Measurements from ENCODE around the gene PGPEP1. TPM values are rescaled to one million over a fixed set of nuclear protein-coding genes. Genes with fewer than 3 reads are reported as not detected.

Gene PGPEP1, protein sequence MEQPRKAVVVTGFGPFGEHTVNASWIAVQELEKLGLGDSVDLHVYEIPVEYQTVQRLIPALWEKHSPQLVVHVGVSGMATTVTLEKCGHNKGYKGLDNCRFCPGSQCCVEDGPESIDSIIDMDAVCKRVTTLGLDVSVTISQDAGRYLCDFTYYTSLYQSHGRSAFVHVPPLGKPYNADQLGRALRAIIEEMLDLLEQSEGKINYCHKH
- 31.1 and 61.2 TPM in 2 replicates for total RNA-seq

DNA sequence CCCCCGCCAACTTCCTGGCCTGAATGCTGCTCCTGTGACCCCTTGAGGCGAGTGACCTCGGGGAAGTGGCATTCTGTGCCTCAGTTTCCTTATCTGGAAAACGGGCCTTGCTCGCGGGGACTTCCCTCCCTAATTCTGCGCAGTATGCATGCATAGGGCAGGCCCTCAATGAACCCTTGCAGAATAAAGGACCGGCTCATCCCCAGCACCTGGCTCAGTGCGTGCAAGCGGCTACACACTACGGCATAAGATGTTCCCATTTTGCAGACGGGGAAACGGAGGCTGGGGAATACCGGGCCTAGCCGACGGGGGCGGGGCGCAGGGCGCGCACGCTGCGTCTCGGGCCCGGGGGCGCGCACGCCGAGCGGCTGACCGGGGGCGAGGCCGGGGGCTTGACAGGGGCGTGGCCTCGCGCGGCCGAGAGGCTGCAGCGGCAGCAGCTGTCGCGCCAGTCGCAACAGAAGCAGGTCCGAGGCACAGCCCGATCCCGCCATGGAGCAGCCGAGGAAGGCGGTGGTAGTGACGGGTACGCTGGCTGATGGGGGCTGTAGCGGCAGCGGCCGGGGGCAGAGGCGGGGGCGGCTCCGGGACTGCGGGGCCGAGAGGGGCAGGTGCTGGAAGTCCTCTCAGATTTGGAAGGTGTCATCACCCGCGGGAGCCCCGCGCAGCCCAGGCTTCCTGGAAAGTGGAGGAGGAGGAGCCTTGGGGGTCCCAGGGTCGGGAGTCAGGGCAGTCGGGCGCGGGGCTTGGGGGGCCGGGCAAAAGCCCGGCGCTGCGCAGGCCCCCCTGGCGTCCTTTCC, at the start of gene PGPEP1:
Gene PGPEP1, plus strand, starts transcription at position 409 of the 800 bp plus-strand sequence. Its CDS starts 84 bp downstream, at position 493.

DNA sequence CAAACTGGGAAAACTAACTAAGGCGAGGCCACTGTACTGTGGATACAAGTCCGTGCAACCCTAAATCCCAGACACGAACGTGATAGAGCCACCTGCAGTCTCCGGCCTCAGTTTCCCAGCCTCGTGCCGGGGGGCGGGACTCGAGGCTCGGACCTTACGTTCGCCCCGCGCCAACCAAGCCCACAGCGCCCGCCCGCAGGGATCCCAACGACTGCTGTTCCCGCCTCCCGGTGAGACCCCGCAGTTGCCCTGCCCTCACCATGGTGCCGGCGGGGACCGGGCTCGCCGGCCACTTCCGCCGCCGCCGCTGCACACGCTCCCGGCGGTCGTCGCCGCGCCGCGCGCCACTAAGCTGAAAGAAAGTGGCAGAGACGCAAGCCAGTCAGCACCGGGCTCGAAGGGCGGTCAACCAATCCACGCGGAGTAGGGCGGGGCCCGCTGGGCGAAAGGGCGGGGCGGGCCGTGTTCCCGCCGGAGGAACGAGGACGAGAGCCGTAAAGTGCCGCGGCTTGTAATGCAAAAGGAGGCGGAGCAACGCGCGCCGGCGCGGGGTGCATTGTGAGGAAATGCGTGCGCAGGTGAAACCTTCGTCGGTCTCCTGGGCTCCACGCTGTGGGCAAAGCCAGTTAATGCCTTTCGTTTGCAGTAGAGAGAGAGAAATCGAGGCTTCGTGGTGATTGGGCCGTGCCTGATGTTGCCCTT, 17.5 kb upstream of the PGPEP1 start, which contains the start of gene LSM4:
Gene LSM4, minus strand, starts transcription at position 318 of the 702 bp plus-strand sequence. Its CDS starts 56 bp downstream, at position 262.

DNA sequence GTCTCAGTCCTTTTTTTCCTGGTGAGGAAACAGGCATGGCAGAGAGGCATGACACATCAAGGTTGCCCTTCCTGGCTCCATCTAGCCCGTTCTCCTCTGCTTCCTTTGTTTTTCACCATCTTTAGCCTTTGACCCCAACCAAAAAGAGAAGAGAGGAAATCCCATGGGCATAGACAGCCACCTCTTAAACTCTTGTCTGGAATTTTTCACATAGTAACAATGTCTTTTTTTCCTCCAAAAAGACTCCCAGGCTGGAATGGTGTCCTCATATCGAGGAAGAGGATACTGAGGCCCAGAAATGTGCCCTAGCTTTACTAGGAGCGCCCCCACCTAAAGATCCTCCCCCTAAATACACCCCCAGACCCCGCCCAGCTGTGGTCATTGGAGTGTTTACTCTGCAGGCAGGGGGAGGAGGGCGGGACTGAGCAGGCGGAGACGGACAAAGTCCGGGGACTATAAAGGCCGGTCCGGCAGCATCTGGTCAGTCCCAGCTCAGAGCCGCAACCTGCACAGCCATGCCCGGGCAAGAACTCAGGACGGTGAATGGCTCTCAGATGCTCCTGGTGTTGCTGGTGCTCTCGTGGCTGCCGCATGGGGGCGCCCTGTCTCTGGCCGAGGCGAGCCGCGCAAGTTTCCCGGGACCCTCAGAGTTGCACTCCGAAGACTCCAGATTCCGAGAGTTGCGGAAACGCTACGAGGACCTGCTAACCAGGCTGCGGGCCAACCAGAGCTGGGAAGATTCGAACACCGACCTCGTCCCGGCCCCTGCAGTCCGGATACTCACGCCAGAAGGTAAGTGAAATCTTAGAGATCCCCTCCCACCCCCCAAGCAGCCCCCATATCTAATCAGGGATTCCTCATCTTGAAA, 45.5 kb downstream of the PGPEP1 start, which contains the start of gene GDF15:
Gene GDF15, plus strand, starts transcription at position 484 of the 868 bp plus-strand sequence. Its CDS starts 32 bp downstream, at position 516.

DNA sequence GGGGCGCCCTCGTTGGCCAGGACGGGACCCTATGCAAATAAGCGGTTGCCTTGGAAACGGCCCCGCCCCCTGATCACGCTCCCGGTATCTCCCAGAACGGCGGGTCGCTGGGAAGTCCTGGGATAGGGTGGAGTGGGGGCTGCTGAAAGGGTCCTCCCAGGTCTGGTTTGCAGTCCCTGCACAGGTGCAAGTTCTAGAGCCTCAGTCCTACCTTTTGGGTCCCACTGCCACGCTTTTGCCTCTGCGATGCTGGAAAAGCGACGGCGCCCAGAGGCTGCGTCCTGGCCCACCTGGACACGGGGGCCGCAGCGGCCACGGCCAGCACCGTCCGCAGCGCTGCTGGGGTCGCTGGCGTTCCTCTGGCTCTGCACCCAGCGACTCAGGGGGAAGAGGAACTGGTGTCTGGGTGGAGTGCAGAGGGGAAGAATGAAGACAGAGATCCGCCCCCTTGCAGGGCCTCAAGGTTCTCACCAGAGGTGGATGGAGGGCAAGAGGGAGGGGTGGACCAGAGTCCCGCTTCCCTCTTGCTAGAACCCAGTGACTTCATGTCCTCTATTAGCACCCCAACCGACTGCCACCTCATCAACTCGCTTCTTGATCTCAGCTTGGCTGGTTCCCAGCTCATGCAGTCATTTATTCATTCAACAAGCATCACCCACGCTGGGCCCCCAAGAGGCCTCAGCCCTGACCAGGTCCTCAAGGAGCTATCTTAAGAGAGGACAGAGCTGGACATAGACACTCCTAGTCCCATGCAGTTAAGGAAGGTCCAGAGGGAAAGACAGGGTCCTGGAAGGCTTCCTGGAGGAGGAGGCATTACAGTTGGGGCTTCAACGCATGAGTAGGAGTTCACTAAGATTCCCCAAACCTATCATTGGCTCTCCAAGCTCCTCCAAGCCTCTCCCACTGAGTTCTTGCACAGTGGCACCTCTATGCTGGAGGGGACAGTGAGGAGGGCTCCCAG, 57.1 kb downstream of the PGPEP1 start, which contains the start of gene LRRC25:
Gene LRRC25, minus strand, starts transcription at position 381 of the 961 bp plus-strand sequence. CDS start 659 bp downstream, outside the sequence.

DNA sequence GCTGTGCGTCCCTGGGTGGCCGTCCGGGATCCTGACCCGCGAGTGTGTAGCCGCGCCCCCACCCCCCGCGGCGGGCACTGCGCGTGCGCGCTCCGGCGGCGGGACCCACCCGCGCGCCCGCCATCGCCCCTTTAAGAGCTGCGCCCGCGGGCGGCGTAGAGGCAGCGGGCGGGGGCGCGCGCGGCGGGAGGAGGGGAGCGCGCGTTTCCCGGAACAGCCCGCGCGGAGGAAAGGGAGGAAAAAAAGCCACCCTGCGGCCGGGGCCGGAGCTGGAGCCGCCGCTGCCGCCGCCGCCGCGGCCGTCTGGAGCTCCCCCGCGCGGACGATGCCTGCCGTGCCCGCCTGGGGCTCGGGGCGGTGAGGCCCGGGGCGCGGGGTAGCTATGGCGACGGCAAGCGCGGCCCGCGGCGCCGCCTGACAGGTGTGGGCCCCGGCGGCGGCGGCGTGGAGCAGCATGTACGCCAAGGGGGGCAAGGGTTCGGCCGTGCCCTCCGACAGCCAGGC, 78.8 kb downstream of the PGPEP1 start, which contains the start of gene SSBP4:
Gene SSBP4, plus strand, starts transcription at position 204 of the 504 bp plus-strand sequence. Its CDS starts 251 bp downstream, at position 455.

Other genes with a start within 250 kb of the PGPEP1 start
- 2.1 and 3.1 TPM in 2 replicates for gene MAST3, start 242.8 kb upstream of the PGPEP1 start, total RNA-seq
- gene PIK3R2, start 187.4 kb upstream of the PGPEP1 start, total RNA-seq: 11.1 and 11.3 TPM in 2 replicates
- gene IFI30, start 166.8 kb upstream of the PGPEP1 start, total RNA-seq: 74.4 and 75.5 TPM in 2 replicates
- gene MPV17L2, start 147.4 kb upstream of the PGPEP1 start, total RNA-seq: 12.1 and 22.0 TPM in 2 replicates
- gene RAB3A, start 136.6 kb upstream of the PGPEP1 start, total RNA-seq: 1.9 and 2.5 TPM in 2 replicates
- gene PDE4C, start 114.2 kb upstream of the PGPEP1 start, total RNA-seq: 4.2 and 28.8 TPM in 2 replicates
- 0.19 and 0.56 TPM in 2 replicates for gene IQCN, start 66.1 kb upstream of the PGPEP1 start, total RNA-seq
- 80.3 and 124 TPM in 2 replicates for gene JUND, start 59.0 kb upstream of the PGPEP1 start, total RNA-seq
- 80.6 and 206 TPM in 2 replicates for gene LSM4, start 17.5 kb upstream of the PGPEP1 start, total RNA-seq
- 57.1 and 243 TPM in 2 replicates for gene GDF15, start 45.6 kb downstream of the PGPEP1 start, total RNA-seq
- under 0.01 TPM in 1 of 2 replicates, not detected in the other for gene LRRC25, start 57.0 kb downstream of the PGPEP1 start, total RNA-seq
- 67.7 and 68.1 TPM in 2 replicates for gene SSBP4, start 78.8 kb downstream of the PGPEP1 start, total RNA-seq
- gene ISYNA1, start 97.5 kb downstream of the PGPEP1 start, total RNA-seq: 10.7 and 17.8 TPM in 2 replicates
- gene ELL, start 181.5 kb downstream of the PGPEP1 start, total RNA-seq: 13.6 and 15.8 TPM in 2 replicates
- gene FKBP8, start 203.0 kb downstream of the PGPEP1 start, total RNA-seq: 207 and 320 TPM in 2 replicates
- 58.6 and 106 TPM in 2 replicates for gene KXD1, start 217.3 kb downstream of the PGPEP1 start, total RNA-seq
- 565 and 821 TPM in 2 replicates for gene UBA52, start 231.3 kb downstream of the PGPEP1 start, total RNA-seq
- gene REX1BD, start 248.2 kb downstream of the PGPEP1 start, total RNA-seq: 47.6 and 64.8 TPM in 2 replicates